ENCODE results near the gene HMGXB3. TPM values are rescaled to one million over a fixed set of nuclear protein-coding genes. Genes with fewer than 3 reads are reported as not detected.
"Not testable (repeated sequence)": the region's sequence is repeated elsewhere in the genome, so short reads cannot be mapped to it uniquely, and the experiment has no call there.

HMGXB3 gene
- total and polyA plus RNA-seq, 5 donors from 2014 or later, result 11.0 to 51.5 (median 12.7) TPM

GRCh38 chr5:150043657-150044328 lies 43.3 kb downstream of the HMGXB3 start:
- peaks cover 3% of the 10 kb centered on the region for H3K4me1 ChIP-seq (ENCODE audit: control insufficient read depth, insufficient read depth, low read length, poor library complexity, severe bottlenecking)
- Mint-ChIP-seq H3K4me3 (no peak overlapping the region), H3K36me3 (peaks cover 62% of the 10 kb centered on the region), H3K4me1 (peaks cover 0 to 26% (median 10%) of the 10 kb centered on the region in 4 donors), H3K27ac (peak overlapping the region; percentile 2 to 82 (median 77)), H3K27me3 (no peaks in the 10 kb centered on the region), H3K9me3 (peaks cover 0 to 2% (median 0%) of the 10 kb centered on the region in 7 donors)
- H3K36me3 ChIP-seq (ENCODE audit: control insufficient read depth, insufficient read depth, low read length), result peaks cover 90% of the 10 kb centered on the region
- H3K27ac ChIP-seq (ENCODE audit: insufficient read depth, low read length, poor library complexity, severe bottlenecking), result no peak overlapping the region
- DNase-seq, result no peak
- H3K27me3 ChIP-seq (ENCODE audit: control insufficient read depth, insufficient read depth, low read length), result no peaks in the 10 kb centered on the region
- no peaks in the 10 kb centered on the region for H3K9me3 ChIP-seq (ENCODE audit: control insufficient read depth in 2 of 2, low read length in 2 of 2)
- no peak for ATAC-seq (ENCODE audit: low read depth in 2 of 2)
- no peak overlapping the region for H3K4me3 ChIP-seq (ENCODE audit: low read depth, low read length)

GRCh38 chr5:150044329-150044681 lies 43.8 kb downstream of the HMGXB3 start:
- H3K27me3 ChIP-seq (ENCODE audit: control insufficient read depth, insufficient read depth, low read length), result no peaks in the 10 kb centered on the region
- peaks cover 91% of the 10 kb centered on the region for H3K36me3 ChIP-seq (ENCODE audit: control insufficient read depth, insufficient read depth, low read length)
- DNase-seq (no peak), ATAC-seq (ENCODE audit: low read depth in 2 of 2) (no peak)
- Mint-ChIP-seq H3K9me3 (peaks cover 0 to 2% (median 0%) of the 10 kb centered on the region in 7 donors), H3K4me3 (no peak overlapping the region), H3K27me3 (no peaks in the 10 kb centered on the region), H3K27ac (peak overlapping the region; percentile 2 to 82 (median 77)), H3K4me1 (peaks cover 0 to 26% (median 10%) of the 10 kb centered on the region in 4 donors), H3K36me3 (peaks cover 67% of the 10 kb centered on the region)
- H3K27ac ChIP-seq (ENCODE audit: insufficient read depth, low read length, poor library complexity, severe bottlenecking), result no peak overlapping the region
- H3K9me3 ChIP-seq (ENCODE audit: control insufficient read depth in 2 of 2, low read length in 2 of 2), result no peaks in the 10 kb centered on the region
- no peak overlapping the region for H3K4me3 ChIP-seq (ENCODE audit: low read depth, low read length)
- peaks cover 3% of the 10 kb centered on the region for H3K4me1 ChIP-seq (ENCODE audit: control insufficient read depth, insufficient read depth, low read length, poor library complexity, severe bottlenecking)

- Histone ChIP-seq H3K27me3 (ENCODE audit: control insufficient read depth, insufficient read depth, low read length) (no peaks in the 10 kb centered on the region), H3K4me1 (ENCODE audit: control insufficient read depth, insufficient read depth, low read length, poor library complexity, severe bottlenecking) (peaks cover 3% of the 10 kb centered on the region), H3K9me3 (ENCODE audit: control insufficient read depth in 2 of 2, low read length in 2 of 2) (no peaks in the 10 kb centered on the region), H3K4me3 (ENCODE audit: low read depth, low read length) (no peak overlapping the region), H3K36me3 (ENCODE audit: control insufficient read depth, insufficient read depth, low read length) (peaks cover 91% of the 10 kb centered on the region), H3K27ac (ENCODE audit: insufficient read depth, low read length, poor library complexity, severe bottlenecking) (no peak overlapping the region)
- DNase-seq (no peak), ATAC-seq (ENCODE audit: low read depth in 2 of 2) (no peak)
- H3K27ac Mint-ChIP-seq, result peak overlapping the region in 1 of 3 donors; percentile 77
- H3K9me3 Mint-ChIP-seq, result peaks cover 0 to 2% (median 0%) of the 10 kb centered on the region in 7 donors
- peaks cover 0 to 26% (median 10%) of the 10 kb centered on the region in 4 donors for H3K4me1 Mint-ChIP-seq
- H3K4me3 Mint-ChIP-seq, result no peak overlapping the region
- peaks cover 68% of the 10 kb centered on the region for H3K36me3 Mint-ChIP-seq
- no peaks in the 10 kb centered on the region for H3K27me3 Mint-ChIP-seq
Measured at GRCh38 chr5:150044712-150045111, 44.2 kb downstream of the HMGXB3 start.

- no peak for DNase-seq
- Histone ChIP-seq H3K4me1 (ENCODE audit: control insufficient read depth, insufficient read depth, low read length, poor library complexity, severe bottlenecking) (peaks cover 3% of the 10 kb centered on the region), H3K36me3 (ENCODE audit: control insufficient read depth, insufficient read depth, low read length) (peaks cover 92% of the 10 kb centered on the region), H3K27me3 (ENCODE audit: control insufficient read depth, insufficient read depth, low read length) (no peaks in the 10 kb centered on the region), H3K27ac (ENCODE audit: insufficient read depth, low read length, poor library complexity, severe bottlenecking) (no peak overlapping the region), H3K9me3 (ENCODE audit: control insufficient read depth in 2 of 2, low read length in 2 of 2) (no peaks in the 10 kb centered on the region), H3K4me3 (ENCODE audit: low read depth, low read length) (no peak overlapping the region)
- H3K36me3 Mint-ChIP-seq, result peaks cover 67% of the 10 kb centered on the region
- H3K27ac Mint-ChIP-seq, result peak overlapping the region in 1 of 3 donors; percentile 17
- peaks cover 0 to 26% (median 10%) of the 10 kb centered on the region in 4 donors for H3K4me1 Mint-ChIP-seq
- no peak for ATAC-seq (ENCODE audit: low read depth in 2 of 2)
- no peaks in the 10 kb centered on the region for H3K27me3 Mint-ChIP-seq
- no peak overlapping the region for H3K4me3 Mint-ChIP-seq
- peaks cover 0 to 2% (median 0%) of the 10 kb centered on the region in 7 donors for H3K9me3 Mint-ChIP-seq
Measured at GRCh38 chr5:150045549-150045948, 45.0 kb downstream of the HMGXB3 start.

- no peaks in the 10 kb centered on the region for H3K27me3 Mint-ChIP-seq
- no peaks in the 10 kb centered on the region for H3K27me3 ChIP-seq (ENCODE audit: control insufficient read depth, insufficient read depth, low read length)
- no peak for ATAC-seq (ENCODE audit: low read depth in 2 of 2)
- H3K9me3 ChIP-seq (ENCODE audit: control insufficient read depth in 2 of 2, low read length in 2 of 2), result no peaks in the 10 kb centered on the region
- H3K9me3 Mint-ChIP-seq, result peaks cover 0 to 2% (median 0%) of the 10 kb centered on the region in 7 donors
- no peak overlapping the region for H3K27ac Mint-ChIP-seq
- peaks cover 3% of the 10 kb centered on the region for H3K4me1 ChIP-seq (ENCODE audit: control insufficient read depth, insufficient read depth, low read length, poor library complexity, severe bottlenecking)
- H3K27ac ChIP-seq (ENCODE audit: insufficient read depth, low read length, poor library complexity, severe bottlenecking), result no peak overlapping the region
- H3K36me3 Mint-ChIP-seq, result peaks cover 70% of the 10 kb centered on the region
- no peak for DNase-seq
- no peak overlapping the region for H3K4me3 ChIP-seq (ENCODE audit: low read depth, low read length)
- peaks cover 92% of the 10 kb centered on the region for H3K36me3 ChIP-seq (ENCODE audit: control insufficient read depth, insufficient read depth, low read length)
- no peak overlapping the region for H3K4me3 Mint-ChIP-seq
- peaks cover 0 to 26% (median 10%) of the 10 kb centered on the region in 4 donors for H3K4me1 Mint-ChIP-seq
Measured at GRCh38 chr5:150046031-150046430, 45.5 kb downstream of the HMGXB3 start.

- not testable (repeated sequence) for H3K4me1 Mint-ChIP-seq; ATAC-seq (ENCODE audit: low read depth in 2 of 2)
- H3K27ac Mint-ChIP-seq, result peak overlapping the region in 1 of 3 donors; percentile 73
Measured at GRCh38 chr5:150050172-150050811, 49.8 kb downstream of the HMGXB3 start.

GRCh38 chr5:150051657-150052195 lies 51.2 kb downstream of the HMGXB3 start:
- Histone ChIP-seq H3K4me3 (ENCODE audit: low read depth, low read length) (no peak overlapping the region), H3K36me3 (ENCODE audit: control insufficient read depth, insufficient read depth, low read length) (peaks cover 76% of the 10 kb centered on the region), H3K4me1 (ENCODE audit: control insufficient read depth, insufficient read depth, low read length, poor library complexity, severe bottlenecking) (no peaks in the 10 kb centered on the region), H3K27me3 (ENCODE audit: control insufficient read depth, insufficient read depth, low read length) (no peaks in the 10 kb centered on the region), H3K9me3 (ENCODE audit: control insufficient read depth in 2 of 2, low read length in 2 of 2) (no peaks in the 10 kb centered on the region), H3K27ac (ENCODE audit: insufficient read depth, low read length, poor library complexity, severe bottlenecking) (no peak overlapping the region)
- Mint-ChIP-seq H3K27me3 (no peaks in the 10 kb centered on the region), H3K4me1 (no peaks in the 10 kb centered on the region), H3K9me3 (no peaks in the 10 kb centered on the region), H3K4me3 (no peak overlapping the region), H3K27ac (no peak overlapping the region), H3K36me3 (peaks cover 56% of the 10 kb centered on the region)
- ATAC-seq (ENCODE audit: low read depth in 2 of 2) (no peak), DNase-seq (no peak)

More at GRCh38 chr5:150050172-150050811, 49.8 kb downstream of the HMGXB3 start:
- peaks cover 85% of the 10 kb centered on the region for H3K36me3 ChIP-seq (ENCODE audit: control insufficient read depth, insufficient read depth, low read length)
- not testable (repeated sequence) for H3K27me3 Mint-ChIP-seq; H3K27me3 ChIP-seq (ENCODE audit: control insufficient read depth, insufficient read depth, low read length); H3K9me3 Mint-ChIP-seq; H3K4me1 ChIP-seq (ENCODE audit: control insufficient read depth, insufficient read depth, low read length, poor library complexity, severe bottlenecking); H3K4me3 Mint-ChIP-seq; H3K4me3 ChIP-seq (ENCODE audit: low read depth, low read length); DNase-seq; H3K27ac ChIP-seq (ENCODE audit: insufficient read depth, low read length, poor library complexity, severe bottlenecking); H3K9me3 ChIP-seq (ENCODE audit: control insufficient read depth in 2 of 2, low read length in 2 of 2)
- H3K36me3 Mint-ChIP-seq, result peaks cover 62% of the 10 kb centered on the region

All from CD4-positive, CD25-positive, alpha-beta regulatory T cell (primary cell).